ELF-1 (cell line): Measurements from ENCODE around the gene AHI1.
A peak's percentile ranks its signal among the peaks of the same experiment; 100 is the strongest.
"Not testable (repeated sequence)": the region's sequence is repeated elsewhere in the genome, so short reads cannot be mapped to it uniquely, and the experiment has no call there.

Experiments used
- DNase-seq: peaks from one replicate; pipeline ENCODE4 v3.0.0-alpha.2; 2016; ENCODE audit warnings: low read depth, low spot score

AHI1 gene

GRCh38 chr6:135397172-135397952 lies 100.2 kb downstream of the AHI1 start:
- no peak for DNase-seq

- no peak for DNase-seq
Measured at GRCh38 chr6:135395136-135395535, 102.4 kb downstream of the AHI1 start.

GRCh38 chr6:135393289-135393688 lies 104.3 kb downstream of the AHI1 start:
- no peak for DNase-seq

- DNase-seq = peak; percentile 14
Measured at GRCh38 chr6:135390458-135390857, 107.1 kb downstream of the AHI1 start.

- DNase-seq = no peak
Measured at GRCh38 chr6:135385299-135385698, 112.2 kb downstream of the AHI1 start.

- no peak for DNase-seq
Measured at GRCh38 chr6:135383766-135384165, 113.8 kb downstream of the AHI1 start.

GRCh38 chr6:135383301-135383700 lies 114.2 kb downstream of the AHI1 start:
- no peak for DNase-seq

- DNase-seq = no peak
Measured at GRCh38 chr6:135382182-135382628, 115.3 kb downstream of the AHI1 start.

- no peak for DNase-seq
Measured at GRCh38 chr6:135380793-135381192, 116.7 kb downstream of the AHI1 start.

GRCh38 chr6:135379647-135380046 lies 117.9 kb downstream of the AHI1 start:
- DNase-seq = no peak

GRCh38 chr6:135372758-135373157 lies 124.8 kb downstream of the AHI1 start:
- DNase-seq = no peak

GRCh38 chr6:135363622-135364021 lies 133.9 kb downstream of the AHI1 start:
- DNase-seq = not testable (repeated sequence)

GRCh38 chr6:135362124-135362523 lies 135.4 kb downstream of the AHI1 start:
- no peak for DNase-seq

GRCh38 chr6:135360222-135360621 lies 137.3 kb downstream of the AHI1 start:
- DNase-seq = no peak

- DNase-seq = no peak
Measured at GRCh38 chr6:135358985-135359384, 138.6 kb downstream of the AHI1 start.

GRCh38 chr6:135358251-135358821 lies 139.2 kb downstream of the AHI1 start:
- no peak for DNase-seq

- DNase-seq = no peak
Measured at GRCh38 chr6:135354407-135354806, 143.1 kb downstream of the AHI1 start.

GRCh38 chr6:135353113-135353512 lies 144.4 kb downstream of the AHI1 start:
- no peak for DNase-seq

GRCh38 chr6:135351635-135352034 lies 145.9 kb downstream of the AHI1 start:
- DNase-seq = no peak

GRCh38 chr6:135347887-135348286 lies 149.7 kb downstream of the AHI1 start:
- DNase-seq = no peak

- no peak for DNase-seq
Measured at GRCh38 chr6:135346747-135347146, 150.8 kb downstream of the AHI1 start.

- no peak for DNase-seq
Measured at GRCh38 chr6:135344526-135344925, 153.0 kb downstream of the AHI1 start.

- DNase-seq = not testable (repeated sequence)
Measured at GRCh38 chr6:135339920-135340319, 157.6 kb downstream of the AHI1 start.
